ENCODE results near the gene HCN2.
A peak's percentile ranks its signal among the peaks of the same experiment; 100 is the strongest.

Gene HCN2

DNA sequence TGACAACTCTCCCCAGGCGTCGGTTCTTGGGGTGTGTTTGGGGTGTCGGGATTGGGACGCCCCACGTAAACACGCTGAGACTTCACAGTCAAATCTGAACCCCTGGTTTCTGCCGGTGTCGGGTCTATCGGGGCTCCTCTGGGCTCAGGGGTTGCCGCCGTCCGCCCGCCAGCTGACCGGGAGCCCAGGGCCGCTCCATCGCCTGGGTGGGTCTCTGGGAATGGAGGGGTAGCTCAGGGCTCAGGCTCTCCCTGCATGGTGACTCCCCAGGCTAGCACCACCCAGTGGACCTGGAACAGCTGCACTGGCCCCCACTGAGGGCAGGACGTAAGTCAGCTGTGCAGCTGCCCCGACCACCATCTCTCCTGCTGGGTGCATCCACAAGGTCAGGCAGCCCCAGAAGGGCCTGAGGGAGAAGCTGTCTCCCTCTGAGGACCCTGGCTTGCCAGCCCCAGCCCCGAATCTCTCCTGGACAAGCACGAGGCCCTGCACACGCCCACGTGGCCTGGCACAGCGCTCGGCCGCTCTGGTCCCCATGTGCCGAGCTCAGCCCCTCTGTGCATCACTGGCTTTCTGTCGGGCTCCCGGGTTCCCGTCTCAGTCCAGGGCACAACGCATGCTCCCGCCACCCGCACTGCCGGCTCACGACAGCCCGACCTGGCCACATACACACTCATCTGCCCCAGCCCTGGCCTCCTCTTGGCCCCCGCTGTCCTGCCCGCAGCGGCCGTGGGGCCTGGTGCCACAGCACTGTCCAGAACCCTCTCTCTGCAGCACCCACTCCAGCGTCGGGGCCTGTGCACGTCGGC lies 67.3 kb downstream of the HCN2 start:
- TF ChIP-seq, protein P1, sequence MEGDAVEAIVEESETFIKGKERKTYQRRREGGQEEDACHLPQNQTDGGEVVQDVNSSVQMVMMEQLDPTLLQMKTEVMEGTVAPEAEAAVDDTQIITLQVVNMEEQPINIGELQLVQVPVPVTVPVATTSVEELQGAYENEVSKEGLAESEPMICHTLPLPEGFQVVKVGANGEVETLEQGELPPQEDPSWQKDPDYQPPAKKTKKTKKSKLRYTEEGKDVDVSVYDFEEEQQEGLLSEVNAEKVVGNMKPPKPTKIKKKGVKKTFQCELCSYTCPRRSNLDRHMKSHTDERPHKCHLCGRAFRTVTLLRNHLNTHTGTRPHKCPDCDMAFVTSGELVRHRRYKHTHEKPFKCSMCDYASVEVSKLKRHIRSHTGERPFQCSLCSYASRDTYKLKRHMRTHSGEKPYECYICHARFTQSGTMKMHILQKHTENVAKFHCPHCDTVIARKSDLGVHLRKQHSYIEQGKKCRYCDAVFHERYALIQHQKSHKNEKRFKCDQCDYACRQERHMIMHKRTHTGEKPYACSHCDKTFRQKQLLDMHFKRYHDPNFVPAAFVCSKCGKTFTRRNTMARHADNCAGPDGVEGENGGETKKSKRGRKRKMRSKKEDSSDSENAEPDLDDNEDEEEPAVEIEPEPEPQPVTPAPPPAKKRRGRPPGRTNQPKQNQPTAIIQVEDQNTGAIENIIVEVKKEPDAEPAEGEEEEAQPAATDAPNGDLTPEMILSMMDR (IDR thresholded peaks at IDR 0.05; ENCODE audit: insufficient read depth, low read depth, low read length, missing control alignments): no peak
- no peak for DNase-seq (ENCODE audit: low read depth)
- H3K4me3 ChIP-seq (ENCODE audit: low read depth, low read length): no peak overlapping the region

DNA sequence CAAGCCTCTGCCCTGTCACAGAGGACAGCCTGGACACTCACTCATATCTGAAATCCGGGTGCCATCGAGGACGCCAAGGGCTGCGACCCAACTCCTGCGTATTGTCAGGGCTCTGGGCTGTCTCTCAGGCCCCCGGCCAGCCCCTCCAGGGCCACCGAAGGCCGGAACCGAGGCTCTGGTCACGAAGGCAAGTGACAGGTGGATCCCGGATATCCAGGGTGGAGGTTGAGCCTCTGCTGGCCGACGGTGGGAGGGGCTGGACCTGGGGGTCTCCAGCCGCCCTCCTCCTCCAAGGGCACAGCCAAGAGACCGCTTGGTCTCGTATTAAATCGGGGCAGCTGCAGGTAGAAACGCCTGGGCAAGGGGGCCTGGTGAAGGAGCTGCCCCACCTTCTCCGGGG lies 67.9 kb downstream of the HCN2 start:
- H3K4me3 ChIP-seq (ENCODE audit: low read depth, low read length): no peak overlapping the region
- DNase-seq (ENCODE audit: low read depth): no peak

DNA sequence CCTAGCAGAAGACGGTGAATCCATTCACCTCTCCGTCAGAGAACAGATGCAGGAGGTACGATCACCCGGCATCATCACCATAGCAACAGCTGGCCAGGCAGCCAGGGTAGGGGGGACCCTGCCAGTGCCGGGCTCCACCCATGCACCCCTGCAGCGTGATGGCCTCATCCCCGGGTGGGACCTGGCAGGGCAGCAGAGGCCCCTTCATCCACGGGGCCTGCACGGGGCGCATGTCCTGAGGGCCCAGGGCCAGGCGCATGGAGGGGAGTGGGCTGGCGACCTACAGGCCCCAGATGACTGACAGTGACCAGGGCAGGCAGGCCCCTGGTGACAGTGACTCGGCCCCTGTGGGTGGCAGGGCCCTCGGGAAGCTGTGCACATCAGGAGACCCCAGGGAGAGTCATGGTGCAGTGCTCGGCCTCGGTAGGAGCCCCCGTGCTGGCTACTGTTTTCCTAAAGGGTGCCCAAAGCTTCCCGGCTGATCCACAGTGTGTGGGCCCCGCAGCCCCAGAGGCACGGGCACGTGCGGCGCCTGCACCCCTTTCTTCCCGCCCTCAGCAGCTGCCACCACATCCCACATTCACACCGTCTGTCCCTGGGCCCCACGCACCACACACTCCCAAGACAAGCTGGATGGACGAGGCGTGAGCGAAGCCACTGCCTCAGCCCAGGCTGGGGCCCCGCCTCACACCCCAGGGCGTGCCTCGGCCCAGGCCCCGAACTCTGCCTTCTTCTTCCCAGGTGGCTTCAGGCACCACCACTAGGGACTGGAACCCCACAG lies 68.6 kb downstream of the HCN2 start:
- H3K4me3 ChIP-seq (ENCODE audit: low read depth, low read length): no peak overlapping the region
- TF ChIP-seq, protein P1 (IDR thresholded peaks at IDR 0.05; ENCODE audit: insufficient read depth, low read depth, low read length, missing control alignments): no peak
- DNase-seq (ENCODE audit: low read depth): no peak

More for the DNA sequence above, 67.9 kb downstream of the HCN2 start:
- TF ChIP-seq, protein P1 (IDR thresholded peaks at IDR 0.05; ENCODE audit: insufficient read depth, low read depth, low read length, missing control alignments): no peak

- DNase-seq (ENCODE audit: low read depth): peak; percentile 75
- TF ChIP-seq, protein P1 (IDR thresholded peaks at IDR 0.05; ENCODE audit: insufficient read depth, low read depth, low read length, missing control alignments): no peak
- peak overlapping the region; percentile 85; the same call in 1 of the 2 replicates for H3K4me3 ChIP-seq (ENCODE audit: low read depth, low read length)
Measured at GRCh38 chr19:658916-659839, 69.5 kb downstream of the HCN2 start.

DNA sequence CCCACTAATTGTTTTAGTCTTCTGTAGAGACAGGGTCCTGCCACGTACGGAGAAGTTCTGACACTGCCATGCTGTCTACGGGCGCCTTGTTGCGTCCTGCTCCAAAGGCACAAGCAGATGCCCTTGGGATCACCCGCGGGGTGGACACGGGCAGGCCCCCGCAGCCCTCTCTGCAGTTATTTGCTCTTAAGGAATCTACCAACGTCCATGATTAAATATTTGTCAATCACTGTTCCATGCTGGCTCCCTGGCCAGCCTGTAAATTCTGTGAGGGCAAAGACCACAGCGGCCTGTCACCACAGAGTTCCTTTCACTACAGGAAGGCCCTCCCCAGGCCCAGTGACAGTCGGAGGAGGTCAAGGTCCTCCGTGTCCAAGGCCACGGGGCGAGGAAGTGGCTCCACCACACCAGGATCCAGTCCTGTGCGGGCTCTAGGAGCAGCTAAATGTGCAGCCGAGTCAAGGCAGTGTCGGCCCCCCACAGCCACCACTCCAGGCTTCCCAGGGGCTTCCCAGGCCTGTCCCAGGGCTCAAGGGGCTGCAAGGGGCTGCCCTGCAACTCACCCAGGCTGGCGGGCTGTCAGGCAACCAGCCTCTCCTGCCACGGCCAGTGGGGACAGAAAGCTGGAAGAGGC lies 71.2 kb downstream of the HCN2 start:
- DNase-seq (ENCODE audit: low read depth): no peak
- peak overlapping the region; percentile 85 for H3K4me3 ChIP-seq (ENCODE audit: low read depth, low read length)
- TF ChIP-seq, protein P1 (IDR thresholded peaks at IDR 0.05; ENCODE audit: insufficient read depth, low read depth, low read length, missing control alignments): no peak

Data from GM12865 (cell line).